Measurements from ENCODE around the gene STK26.
"Not testable (repeated sequence)": the region's sequence is repeated elsewhere in the genome, so short reads cannot be mapped to it uniquely, and the experiment has no call there.

Gene STK26

GRCh38 chrX:132094164-132094563 lies 71.1 kb downstream of the STK26 start:
- no peak for DNase-seq (ENCODE audit: low read depth)

DNA sequence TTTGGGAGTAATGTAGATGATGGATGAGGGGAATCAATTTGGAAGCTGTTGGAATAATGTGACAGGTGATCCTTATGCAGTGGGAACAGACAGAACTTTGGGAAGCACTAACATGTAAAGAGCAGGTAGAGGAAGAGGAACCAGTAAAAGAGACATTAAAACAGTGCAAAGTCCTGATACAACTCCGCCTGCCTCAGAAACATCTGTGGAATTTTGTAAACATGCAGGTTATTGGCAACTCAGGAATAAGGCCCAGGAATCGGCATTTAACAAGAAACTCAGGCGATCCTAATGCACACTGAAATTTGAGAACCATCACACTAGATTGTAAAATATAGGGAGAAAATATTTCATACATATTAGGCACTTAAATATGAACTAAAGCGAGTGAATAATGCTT lies 75.6 kb downstream of the STK26 start:
- not testable (repeated sequence) for DNase-seq (ENCODE audit: low read depth)

DNA sequence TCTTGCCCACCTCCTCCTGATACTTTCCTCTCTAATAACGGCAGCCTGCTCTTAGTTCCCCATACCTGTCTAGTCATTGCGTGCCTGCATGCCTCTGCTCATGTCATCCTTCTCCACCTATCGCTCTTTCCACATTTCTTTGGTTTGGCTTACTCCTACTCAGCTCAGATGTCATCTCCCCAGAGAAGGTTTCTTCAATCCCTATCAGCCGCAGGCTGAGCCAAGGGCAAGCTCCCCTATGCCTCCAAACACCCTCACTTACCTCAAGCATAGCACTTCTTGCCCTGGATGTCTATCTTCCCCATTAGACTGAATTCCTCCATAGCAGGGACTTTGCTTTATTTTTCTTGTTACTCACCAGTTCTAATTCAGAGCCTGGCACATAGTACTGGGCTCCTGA lies 78.1 kb downstream of the STK26 start:
- DNase-seq (ENCODE audit: low read depth) = no peak

- no peak for DNase-seq (ENCODE audit: low read depth)
Measured at GRCh38 chrX:132101799-132102198, 78.7 kb downstream of the STK26 start.

- DNase-seq (ENCODE audit: low read depth) = no peak
Measured at GRCh38 chrX:132107291-132107690, 84.2 kb downstream of the STK26 start.

DNA sequence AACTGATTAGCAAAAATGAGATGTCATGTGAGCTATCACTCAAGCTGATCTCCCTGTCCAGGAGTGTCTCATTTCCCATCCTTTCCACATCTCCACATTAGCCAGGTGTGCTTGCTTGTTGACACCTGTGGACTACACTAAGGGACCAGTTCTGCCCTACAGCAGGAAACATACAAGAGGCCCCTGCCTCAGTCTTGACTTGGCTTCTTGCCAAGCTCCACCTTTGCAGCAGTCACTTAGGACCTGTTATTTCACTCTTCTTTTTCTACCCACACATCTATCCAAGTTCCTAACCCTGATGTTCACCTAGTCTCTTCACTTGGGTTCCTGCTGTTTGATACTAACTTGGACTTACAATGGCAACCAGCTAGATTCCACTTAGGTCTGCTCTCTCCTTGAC lies 91.5 kb downstream of the STK26 start:
- DNase-seq (ENCODE audit: low read depth) = no peak

DNA sequence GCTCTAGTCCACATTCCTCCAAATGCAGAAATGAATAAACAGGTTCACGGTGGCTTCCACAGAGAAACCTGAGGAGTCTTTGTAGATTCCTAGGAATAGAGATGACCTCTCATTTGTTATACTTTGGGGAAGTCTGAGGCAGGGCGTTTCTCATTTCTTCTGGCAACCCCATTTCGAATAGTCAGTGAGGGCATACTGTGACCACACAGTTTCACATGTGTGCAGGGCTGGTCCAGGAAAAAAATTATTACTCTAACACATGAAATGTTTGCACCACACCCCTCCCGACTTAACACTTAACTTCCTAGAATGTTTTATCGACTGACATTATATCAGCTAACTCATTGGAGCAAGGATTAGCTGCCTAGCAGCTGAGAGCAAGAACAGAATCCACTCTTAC lies 92.7 kb downstream of the STK26 start:
- no peak for DNase-seq (ENCODE audit: low read depth)

- DNase-seq (ENCODE audit: low read depth) = no peak
Measured at GRCh38 chrX:132118358-132118757, 95.3 kb downstream of the STK26 start.

DNA sequence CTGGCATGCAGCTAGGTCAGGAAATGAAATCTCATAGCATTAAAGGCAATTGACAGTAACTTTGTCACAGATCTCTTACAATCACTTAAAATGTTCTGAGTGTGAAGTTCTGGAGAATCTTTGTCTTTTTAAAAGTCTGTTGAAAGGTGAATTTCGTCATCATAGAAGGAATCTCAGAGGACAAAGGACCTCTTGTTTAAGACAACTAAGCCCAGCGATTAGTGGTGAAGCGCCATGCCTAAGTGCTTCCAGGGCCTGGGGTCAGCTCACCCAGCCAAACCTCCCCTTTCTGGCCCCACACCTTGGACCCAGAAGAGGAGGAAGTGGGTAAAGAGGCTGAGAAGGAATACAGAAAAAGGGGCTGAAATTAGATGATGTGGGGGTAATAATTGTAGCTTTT lies 96.2 kb downstream of the STK26 start:
- DNase-seq (ENCODE audit: low read depth) = no peak

DNA sequence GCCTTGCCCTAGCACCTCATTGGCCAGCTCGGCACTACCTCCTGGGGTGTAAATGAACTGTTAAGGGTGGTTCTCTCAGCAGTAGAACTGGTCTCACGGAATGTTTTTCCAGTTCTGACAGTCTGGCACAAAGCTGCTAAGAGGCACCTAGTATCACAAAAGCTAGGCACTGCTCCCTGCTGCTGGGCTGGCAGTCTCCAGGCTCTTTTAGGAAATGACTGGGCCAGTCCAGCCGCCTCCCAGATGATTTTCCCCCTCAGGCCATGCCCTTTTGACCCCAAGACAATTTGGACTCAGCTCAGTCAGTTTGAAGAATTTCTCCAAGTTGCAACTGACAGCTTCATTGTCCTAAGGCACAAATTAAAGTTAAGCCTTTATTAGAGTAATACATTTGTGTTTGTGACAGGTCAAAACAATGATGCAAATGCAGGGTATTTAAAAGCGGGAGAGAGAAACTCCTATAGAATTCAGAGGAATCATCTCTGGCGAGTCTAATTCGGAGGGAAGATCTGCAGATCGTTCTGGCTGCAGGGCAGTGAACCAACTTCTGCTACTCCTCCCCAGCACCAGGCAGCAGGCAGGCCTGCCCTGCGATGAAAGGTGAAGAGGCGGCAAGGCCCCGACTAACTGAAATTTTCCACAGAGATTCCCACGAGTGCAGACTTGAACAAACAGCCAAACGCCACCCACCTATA lies 96.9 kb downstream of the STK26 start:
- DNase-seq (ENCODE audit: low read depth) = no peak

- no peak for DNase-seq (ENCODE audit: low read depth)
Measured at GRCh38 chrX:132120913-132121312, 97.8 kb downstream of the STK26 start.

Measured in activated T-helper 1 cell treated with Interleukin-2 at 50 U/mL for 16 hours (primary cell).